Measurements from ENCODE around the gene IMMP2L.

IMMP2L gene

GRCh38 chr7:111198255-111198654 is 364.0 kb downstream of the IMMP2L start:
- DNase-seq: no peak

GRCh38 chr7:111196655-111197054 is 365.6 kb downstream of the IMMP2L start:
- DNase-seq: no peak

- no peak for DNase-seq
These were observed 369.5 kb downstream of the IMMP2L start for GRCh38 chr7:111192614-111193413.

DNA sequence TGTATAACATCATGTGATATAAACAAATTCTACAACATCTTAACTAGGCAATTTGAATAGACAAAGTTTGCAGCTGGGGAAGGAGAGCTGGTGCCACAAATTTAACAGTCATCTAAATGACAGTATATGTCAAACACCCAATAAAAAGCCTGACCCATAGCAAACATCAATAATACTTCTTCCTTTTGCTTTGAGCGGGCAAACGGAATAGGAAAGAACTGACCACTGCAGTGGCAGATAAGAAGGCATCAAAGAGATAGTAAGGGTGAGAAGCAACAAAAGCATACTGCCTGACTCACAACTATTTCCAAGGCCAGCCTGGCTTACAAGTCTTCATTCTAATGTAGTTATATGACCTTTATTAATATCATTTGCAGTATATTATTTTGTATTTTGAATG is 371.5 kb downstream of the IMMP2L start:
- no peak for DNase-seq

GRCh38 chr7:111184987-111185386 is 377.3 kb downstream of the IMMP2L start:
- DNase-seq: peak; percentile 32

GRCh38 chr7:111183321-111183720 is 379.0 kb downstream of the IMMP2L start:
- no peak for DNase-seq

DNA sequence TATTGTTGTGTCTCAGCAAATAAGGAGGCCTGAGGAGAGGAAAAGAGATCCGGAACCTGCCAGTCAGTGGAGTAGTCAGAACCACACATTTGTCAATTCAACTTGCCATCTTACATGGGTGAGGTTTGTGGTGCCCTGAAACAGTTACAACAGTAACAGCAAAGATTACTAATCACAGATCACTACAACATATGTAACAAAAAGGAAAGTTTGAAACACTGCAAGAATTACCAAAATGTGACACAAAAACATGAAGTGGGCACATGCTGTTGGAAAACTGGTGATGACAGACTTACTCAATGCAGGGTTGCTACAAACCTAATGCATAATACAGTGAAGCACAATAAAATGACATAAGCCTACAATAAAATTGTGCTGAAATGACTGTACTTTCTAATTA is 382.0 kb downstream of the IMMP2L start:
- no peak for DNase-seq

DNA sequence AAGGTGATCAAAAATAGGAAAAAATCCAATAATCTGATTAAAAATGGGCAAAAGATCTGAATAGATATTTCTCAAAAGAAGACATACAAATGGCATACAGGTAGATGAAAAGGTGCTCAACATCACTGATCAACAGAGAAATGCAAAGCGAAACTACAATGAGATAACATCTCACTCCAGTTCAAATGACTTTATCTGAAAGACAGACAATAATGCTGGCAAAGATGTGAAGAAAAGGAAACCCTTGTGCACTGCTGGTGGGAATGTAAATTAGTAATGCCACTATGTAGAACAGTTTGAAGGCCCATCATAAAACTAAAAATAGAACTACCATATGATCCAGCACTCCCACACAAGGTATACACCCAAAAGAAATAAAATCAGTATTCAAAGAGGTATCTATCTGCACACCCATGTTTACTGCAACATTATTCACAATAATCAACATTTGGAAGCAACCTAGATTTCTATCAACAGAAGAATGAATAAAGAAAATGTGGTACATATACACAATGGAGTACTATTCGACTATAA is 386.3 kb downstream of the IMMP2L start:
- DNase-seq: no peak

DNA sequence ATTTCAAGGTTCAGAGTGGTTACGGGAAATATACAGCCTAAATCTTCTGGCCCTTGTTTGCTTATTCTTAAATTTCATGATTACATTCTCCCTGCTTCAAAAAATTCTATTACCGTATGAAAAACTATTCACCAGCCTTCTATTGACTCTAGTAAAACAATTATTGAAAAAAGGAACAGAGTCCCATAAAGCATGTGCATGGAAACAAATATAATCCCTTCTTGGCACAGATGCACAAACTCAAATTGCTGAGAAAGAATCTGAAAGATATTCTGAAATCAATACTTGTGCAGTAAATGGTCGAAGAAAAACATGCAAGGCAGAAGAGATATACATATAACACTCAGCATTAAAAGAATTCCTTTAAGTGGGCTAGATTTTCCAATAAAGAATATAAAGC is 387.8 kb downstream of the IMMP2L start:
- DNase-seq: no peak

DNA sequence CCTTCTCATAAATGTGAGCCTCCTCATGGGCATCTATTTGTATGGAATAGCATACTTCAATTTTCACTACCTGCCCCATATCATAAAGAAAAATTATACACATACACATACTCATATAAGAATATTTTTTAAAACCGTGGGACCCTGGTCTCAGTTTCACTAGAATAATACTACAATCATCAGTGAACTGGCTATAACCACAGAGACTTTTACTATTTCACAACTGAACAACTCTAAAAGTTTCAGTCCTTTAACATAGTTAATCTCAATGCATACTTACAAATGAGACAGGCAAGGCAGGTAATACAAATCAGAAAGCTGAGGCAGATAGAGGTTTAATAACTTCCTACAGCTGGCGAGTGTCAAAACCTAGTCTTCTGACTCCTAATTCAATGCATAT is 388.3 kb downstream of the IMMP2L start:
- no peak for DNase-seq

DNA sequence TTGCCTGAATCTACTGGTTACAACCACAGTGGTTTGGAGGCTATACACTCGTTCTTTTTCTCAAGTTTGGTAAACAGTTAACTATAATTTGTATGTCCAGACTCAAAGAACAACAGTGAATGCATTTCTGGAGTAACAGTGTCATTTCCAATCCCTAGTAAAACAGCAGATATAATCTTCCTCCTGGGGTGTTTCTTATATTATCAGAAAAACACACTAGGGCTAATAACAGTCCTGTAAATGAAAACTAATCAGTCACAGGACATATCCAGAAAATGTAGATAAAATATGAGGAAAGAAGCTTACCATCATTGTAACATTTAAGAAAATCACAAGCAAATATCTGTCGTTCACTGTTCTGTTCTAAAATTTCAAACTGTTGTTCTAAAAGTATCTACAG is 388.8 kb downstream of the IMMP2L start:
- DNase-seq: no peak

DNA sequence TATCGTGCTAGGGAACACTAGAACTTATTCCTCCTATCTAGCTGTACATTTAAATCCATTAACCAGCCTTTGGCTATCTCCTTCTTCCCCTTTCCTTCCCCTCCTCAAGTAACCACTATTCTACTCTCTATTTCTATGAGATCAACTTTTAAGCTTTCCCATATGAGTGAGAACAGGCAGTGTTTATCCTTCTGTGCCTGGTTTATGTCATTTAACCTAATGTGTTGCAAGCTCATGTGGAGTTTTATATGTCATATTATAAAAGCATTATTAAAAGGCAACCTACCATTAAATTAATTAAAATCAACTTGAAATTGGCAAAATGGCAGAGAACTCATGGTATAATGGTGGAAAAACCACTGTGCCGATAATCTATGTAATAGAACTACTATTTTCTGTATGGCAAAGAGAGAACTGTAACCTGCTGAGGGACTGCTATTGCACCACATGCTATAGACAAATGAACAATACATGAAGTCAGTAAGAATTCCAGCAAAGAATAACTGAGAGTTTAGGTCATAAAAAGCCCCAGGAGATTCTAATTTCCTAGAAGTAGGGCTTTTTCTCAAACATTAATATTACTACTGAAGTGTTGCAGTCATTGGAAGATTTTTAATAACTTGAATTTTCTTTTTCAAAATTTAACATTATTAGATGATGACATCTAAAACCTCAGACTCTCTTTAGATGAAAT is 389.6 kb downstream of the IMMP2L start:
- DNase-seq: no peak

GRCh38 chr7:111168182-111168581 is 394.1 kb downstream of the IMMP2L start:
- DNase-seq: peak; percentile 87

GRCh38 chr7:111164442-111164841 is 397.9 kb downstream of the IMMP2L start:
- DNase-seq: no peak

- no peak for DNase-seq
These were observed 399.6 kb downstream of the IMMP2L start for GRCh38 chr7:111162692-111163091.

- DNase-seq: no peak
These were observed 402.0 kb downstream of the IMMP2L start for GRCh38 chr7:111160297-111160696.

GRCh38 chr7:111159426-111159825 is 402.9 kb downstream of the IMMP2L start:
- no peak for DNase-seq

GRCh38 chr7:111150709-111151108 is 411.6 kb downstream of the IMMP2L start:
- no peak for DNase-seq

GRCh38 chr7:111147708-111148533 is 414.4 kb downstream of the IMMP2L start:
- DNase-seq: no peak

DNA sequence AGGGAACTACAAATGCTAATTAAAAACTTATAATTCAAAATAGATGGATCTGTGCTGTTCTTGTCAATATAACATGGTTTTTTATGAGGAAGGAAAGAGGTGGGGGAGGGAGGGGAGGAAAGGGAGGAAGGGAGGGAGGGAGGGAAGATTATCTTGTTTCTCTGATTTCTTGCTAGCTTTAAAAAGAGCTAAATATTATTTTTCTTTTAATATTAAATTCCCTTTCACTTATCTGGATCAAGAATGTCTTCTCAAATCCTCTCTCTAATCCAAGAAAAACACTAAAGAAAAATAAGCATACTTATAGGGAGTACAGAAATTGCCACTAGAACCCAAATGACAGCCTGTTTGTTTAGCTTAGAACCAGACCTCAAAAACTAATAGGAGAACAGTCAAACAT is 416.2 kb downstream of the IMMP2L start:
- DNase-seq: no peak

GRCh38 chr7:111145472-111145871 is 416.8 kb downstream of the IMMP2L start:
- DNase-seq: no peak

DNA sequence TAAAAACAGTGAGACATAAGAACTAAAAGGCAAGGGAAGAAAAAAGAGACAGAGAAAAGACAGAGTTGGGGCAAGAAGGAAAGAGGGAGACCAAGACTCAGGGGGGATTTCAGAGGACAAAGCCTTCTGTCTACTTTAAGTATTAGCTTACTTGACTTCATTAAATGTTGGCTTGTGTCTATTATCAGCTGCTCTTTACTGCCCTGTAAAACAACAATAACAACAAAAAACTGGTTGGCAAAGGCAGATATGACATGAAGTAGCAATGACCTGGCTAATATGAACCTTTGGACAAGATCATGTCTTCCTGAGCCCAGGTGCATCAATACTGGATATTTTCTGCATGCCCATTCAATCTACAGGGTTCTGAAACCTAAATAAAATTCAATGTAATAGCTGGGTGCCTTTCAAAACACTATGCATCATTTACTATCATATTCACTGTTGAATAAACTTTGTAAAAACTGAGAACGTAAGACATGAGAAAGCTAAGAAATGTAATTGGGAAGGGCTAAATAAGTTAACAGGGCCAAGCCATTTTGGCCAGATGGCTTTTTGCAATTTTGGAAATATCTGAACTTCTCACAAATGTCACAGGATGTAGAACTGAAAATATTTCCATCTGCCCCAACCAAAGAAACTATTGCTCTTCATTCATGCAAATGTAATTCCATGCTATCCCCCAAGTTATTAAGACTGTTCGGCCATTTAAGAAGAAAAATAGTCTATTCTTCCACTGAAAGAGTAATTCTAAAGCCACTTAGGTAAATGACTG is 422.0 kb downstream of the IMMP2L start:
- DNase-seq: no peak

GRCh38 chr7:111138586-111138985 is 423.7 kb downstream of the IMMP2L start:
- DNase-seq: no peak
